AG09309 (cell line): ENCODE results near the gene SLC12A8.

Source experiments
- DNase-seq: peaks from one replicate; pipeline ENCODE4 v3.0.0-alpha.2; 2010; ENCODE audit warnings: low read depth
- H3K4me3 ChIP-seq: 2 replicates; pipeline ENCODE4 v1.5.1; 2011; ENCODE audit warnings: mild to moderate bottlenecking, low read depth, low read length, moderate library complexity; ENCODE audit not compliant: control insufficient read depth
- TF ChIP-seq, protein P1 (sequence below): IDR thresholded peaks from 2 replicates; pipeline ENCODE4 v1.5.1; 2011; ENCODE audit warnings: mild to moderate bottlenecking, low read depth, low read length, inconsistent platforms; ENCODE audit not compliant: insufficient read depth, control insufficient read depth; ENCODE audit errors: missing control alignments

Gene SLC12A8, protein sequence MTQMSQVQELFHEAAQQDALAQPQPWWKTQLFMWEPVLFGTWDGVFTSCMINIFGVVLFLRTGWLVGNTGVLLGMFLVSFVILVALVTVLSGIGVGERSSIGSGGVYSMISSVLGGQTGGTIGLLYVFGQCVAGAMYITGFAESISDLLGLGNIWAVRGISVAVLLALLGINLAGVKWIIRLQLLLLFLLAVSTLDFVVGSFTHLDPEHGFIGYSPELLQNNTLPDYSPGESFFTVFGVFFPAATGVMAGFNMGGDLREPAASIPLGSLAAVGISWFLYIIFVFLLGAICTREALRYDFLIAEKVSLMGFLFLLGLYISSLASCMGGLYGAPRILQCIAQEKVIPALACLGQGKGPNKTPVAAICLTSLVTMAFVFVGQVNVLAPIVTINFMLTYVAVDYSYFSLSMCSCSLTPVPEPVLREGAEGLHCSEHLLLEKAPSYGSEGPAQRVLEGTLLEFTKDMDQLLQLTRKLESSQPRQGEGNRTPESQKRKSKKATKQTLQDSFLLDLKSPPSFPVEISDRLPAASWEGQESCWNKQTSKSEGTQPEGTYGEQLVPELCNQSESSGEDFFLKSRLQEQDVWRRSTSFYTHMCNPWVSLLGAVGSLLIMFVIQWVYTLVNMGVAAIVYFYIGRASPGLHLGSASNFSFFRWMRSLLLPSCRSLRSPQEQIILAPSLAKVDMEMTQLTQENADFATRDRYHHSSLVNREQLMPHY

DNA sequence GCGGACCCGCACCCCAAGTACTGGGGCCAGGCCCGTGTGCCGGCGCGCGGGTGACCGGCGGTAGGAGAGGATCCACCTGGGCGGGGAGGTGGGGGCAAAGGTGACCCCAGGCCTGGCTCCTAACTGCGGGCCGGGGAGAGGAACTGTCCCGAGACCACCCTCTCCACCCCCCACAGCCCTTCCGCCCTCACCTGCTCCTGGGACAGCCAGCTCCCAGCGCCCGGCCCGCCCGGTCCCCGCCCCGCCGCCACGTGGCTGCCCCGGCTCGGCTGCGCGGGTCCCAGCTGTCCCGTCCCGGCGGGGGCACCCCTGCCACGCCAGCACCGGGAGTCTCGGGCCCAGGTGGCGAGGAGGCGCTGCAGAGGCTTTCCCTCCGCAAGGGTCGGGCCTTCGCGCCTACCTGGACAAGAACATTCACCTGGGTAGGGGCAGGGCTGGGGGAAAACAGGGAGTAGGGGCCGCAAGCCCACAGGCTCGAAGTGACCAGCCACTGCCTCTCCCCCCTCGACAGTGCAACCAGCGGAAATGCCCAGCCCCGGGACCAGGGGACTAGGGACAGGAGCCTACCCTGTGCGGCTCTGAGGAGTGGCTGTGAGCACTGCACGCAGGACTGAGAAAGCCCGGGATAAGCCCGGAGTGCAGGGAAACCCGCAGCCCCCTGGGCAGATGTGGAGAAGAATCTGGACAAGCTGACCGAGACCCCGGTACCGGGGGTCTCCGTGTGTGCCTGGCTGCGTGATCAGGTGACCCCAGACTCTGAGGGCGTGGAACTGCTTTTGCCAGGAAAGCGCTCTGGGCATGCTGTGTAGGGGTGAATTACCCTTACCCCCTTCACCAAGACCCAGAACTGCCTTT, at the start of gene SLC12A8:
Gene SLC12A8 (minus strand): TSS at position 240 of the 855 bp plus-strand sequence. CDS start 1,399 bp downstream, outside the sequence.
- peak within 1 kb of the TSS; percentile 33 for H3K4me3 ChIP-seq
- TF ChIP-seq, protein P1, sequence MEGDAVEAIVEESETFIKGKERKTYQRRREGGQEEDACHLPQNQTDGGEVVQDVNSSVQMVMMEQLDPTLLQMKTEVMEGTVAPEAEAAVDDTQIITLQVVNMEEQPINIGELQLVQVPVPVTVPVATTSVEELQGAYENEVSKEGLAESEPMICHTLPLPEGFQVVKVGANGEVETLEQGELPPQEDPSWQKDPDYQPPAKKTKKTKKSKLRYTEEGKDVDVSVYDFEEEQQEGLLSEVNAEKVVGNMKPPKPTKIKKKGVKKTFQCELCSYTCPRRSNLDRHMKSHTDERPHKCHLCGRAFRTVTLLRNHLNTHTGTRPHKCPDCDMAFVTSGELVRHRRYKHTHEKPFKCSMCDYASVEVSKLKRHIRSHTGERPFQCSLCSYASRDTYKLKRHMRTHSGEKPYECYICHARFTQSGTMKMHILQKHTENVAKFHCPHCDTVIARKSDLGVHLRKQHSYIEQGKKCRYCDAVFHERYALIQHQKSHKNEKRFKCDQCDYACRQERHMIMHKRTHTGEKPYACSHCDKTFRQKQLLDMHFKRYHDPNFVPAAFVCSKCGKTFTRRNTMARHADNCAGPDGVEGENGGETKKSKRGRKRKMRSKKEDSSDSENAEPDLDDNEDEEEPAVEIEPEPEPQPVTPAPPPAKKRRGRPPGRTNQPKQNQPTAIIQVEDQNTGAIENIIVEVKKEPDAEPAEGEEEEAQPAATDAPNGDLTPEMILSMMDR: no peak
- DNase-seq: no peak

DNA sequence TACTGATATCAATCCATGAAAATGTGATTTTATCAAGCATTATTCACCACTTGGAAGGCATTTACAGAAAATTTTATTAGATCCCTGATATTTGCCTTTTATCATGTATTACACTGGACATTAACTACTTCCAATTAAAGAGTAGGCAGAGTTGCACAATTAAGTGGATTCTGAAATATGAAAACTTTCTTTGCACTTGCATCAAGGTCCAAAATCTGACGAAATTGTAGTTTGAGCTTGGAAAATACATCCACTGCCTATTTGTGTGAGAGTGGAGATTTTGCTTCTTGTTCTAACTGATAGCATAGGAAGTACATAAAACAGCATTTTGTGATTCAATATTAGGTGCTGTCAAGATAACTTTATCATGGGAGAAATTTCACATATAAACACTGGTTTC, 49.6 kb upstream of the SLC12A8 start:
- TF ChIP-seq, protein P1: no peak
- no peak for DNase-seq
- H3K4me3 ChIP-seq: no peak overlapping the region

DNA sequence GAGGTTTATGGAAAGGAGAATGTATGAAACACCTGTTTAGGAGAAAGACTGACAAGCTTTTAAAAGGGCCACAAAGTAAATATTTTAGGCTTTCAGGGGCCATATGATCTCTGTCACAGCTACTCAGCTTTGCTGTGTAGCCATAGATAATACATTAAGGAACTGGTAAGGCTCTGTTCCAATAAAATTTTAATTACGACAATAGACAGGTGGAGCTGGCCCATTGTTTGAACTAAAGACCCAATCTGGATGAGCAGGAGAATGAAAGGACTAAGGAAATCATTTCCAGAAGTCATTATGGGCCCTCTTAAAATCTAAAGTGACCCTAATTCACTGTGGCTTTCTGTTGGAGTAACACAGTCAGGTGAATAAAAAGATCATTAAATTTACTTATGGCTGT, 48.5 kb upstream of the SLC12A8 start:
- H3K4me3 ChIP-seq: no peak overlapping the region
- TF ChIP-seq, protein P1: no peak
- DNase-seq: no peak

DNA sequence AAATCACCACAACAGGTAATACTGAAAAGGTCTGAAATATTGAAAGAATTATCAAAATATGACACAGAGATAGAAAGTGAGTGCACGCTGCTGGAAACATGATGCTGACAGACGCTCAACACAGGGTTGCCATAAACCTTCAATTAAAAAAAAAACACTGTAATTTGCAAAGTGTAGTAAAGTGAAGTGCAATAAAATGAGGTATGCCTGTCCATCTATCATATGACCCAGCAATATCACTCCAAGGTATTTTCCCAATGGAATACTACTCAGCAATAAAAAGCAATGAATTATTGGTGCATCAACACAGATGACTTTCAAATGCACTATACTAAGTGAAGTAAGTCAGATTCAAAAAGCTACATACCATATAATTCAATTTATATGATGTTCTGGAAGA, 47.6 kb upstream of the SLC12A8 start:
- DNase-seq: no peak
- no peak overlapping the region for H3K4me3 ChIP-seq
- TF ChIP-seq, protein P1: no peak

DNA sequence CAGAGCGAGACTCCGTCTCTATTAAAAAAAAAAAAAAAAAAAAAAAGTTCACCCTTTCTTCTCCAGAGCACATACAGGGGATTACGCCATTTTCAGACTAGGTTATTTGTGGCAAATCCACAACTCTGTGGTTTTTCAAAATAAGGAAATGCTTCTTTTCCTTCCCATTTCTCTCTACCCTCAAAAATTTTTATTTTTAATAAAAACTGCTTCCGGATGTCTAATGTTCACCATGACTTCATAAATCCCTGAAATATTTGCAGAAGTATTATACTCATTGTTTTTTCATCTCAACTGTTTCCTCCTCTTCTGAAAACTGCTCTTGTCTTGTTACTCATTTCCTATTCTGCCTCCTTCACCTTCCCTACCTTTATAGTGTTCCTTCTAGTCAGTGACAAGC, 45.0 kb upstream of the SLC12A8 start:
- DNase-seq: no peak
- TF ChIP-seq, protein P1: no peak
- no peak overlapping the region for H3K4me3 ChIP-seq

DNA sequence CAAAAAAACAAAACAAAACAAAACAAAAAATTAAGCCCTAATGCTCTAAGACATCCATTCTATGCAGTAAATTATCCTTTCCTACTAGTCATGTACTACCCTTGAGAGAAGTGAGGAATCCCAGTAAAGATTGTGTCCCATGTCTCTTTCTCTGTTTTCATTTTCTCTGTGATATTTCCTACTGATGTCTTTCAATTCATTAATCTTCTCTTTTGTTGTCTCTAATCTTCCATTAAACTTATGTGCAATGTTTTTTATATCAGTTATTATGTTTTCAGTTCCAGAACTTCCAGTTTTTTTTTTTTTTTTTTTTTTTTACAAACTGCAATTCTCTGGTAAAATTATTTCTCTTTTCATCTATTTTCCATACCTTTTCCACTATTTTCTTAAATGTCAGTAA, 44.1 kb upstream of the SLC12A8 start:
- H3K4me3 ChIP-seq: no peak overlapping the region
- TF ChIP-seq, protein P1: no peak
- no peak for DNase-seq
